D721Med (cell line): Measurements from ENCODE around the gene CCDC61.

Experiments
- DNase-seq: peaks from one replicate; pipeline ENCODE4 v3.0.0; 2011; ENCODE audit warnings: low spot score; ENCODE audit not compliant: insufficient read length
- FAIRE-seq: peaks from 2 replicates; lab custom pipeline; 2011; peaks lifted over from hg19 to GRCh38; lab: Jason Lieb, UNC
- CTCF ChIP-seq: IDR thresholded peaks from 2 replicates; pipeline ENCODE4 v1.5.1; 2012; ENCODE audit warnings: mild to moderate bottlenecking, control low read depth; ENCODE audit not compliant: insufficient read depth; ENCODE audit errors: missing control alignments

Gene CCDC61

GRCh38 chr19:46060012-46060411 is 64.7 kb downstream of the CCDC61 start:
- DNase-seq: no peak
- FAIRE-seq: no peak
- TF ChIP-seq CTCF: no peak

GRCh38 chr19:46063201-46063600 is 67.9 kb downstream of the CCDC61 start:
- FAIRE-seq: no peak
- no peak for TF ChIP-seq CTCF
- DNase-seq: no peak

DNA sequence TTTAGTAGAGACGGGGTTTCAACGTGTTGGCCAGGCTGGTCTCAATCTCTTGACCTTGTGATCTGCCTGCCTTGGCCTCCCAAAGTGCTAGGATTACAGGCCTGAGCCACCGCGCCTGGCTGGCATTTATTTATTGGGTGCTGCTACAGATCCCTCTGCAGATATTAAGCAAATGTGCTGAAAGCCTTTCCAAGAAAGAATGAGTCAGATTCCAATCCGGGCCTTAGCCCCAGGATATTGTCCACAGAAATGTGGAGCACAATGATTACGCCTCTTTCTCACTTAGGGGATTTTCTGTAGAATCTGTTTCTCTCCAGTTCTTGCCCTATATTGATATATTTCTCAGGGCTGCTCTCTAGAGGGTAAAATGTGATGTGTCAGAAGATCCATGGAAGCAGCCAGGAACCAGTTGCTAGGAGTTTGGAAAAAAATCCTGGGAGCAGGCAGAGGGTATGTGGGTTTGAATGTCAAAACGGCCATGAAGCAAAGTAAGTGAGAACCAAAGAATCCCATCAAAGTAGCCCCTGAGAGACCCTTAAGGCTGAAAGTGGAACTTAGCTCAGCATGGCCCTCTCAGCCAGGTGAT is 70.3 kb downstream of the CCDC61 start:
- FAIRE-seq: no peak
- TF ChIP-seq CTCF: no peak
- no peak for DNase-seq

- no peak for FAIRE-seq
- DNase-seq: no peak
- no peak for TF ChIP-seq CTCF
These were observed 71.2 kb downstream of the CCDC61 start for GRCh38 chr19:46066471-46066870.

DNA sequence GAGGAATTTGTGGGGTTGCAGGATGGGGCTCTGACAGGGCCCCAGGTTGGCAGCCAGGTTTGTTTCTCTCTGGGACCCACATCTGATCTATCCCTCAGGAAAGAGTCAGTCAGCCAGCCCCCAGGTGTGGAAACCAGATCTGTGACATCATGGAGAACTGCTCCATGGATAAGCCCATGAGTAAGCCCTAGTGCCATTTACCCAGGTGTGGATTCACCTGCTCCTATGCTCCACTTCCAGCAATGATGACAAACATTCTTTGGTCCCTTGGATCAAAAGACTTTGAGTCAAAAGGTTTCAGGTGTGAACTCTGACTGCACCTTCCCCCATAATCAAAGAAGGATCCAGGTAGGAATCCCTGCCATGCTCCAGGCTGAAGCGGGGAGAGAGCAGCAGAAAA is 72.4 kb downstream of the CCDC61 start:
- DNase-seq (no peak), FAIRE-seq (no peak)
- TF ChIP-seq CTCF: no peak
